Measurements from ENCODE around the gene FABP7. TPM values are rescaled to one million over a fixed set of nuclear protein-coding genes. Genes with fewer than 3 reads are reported as not detected.

FABP7 gene
- not detected in 2 replicates for total RNA-seq

DNA sequence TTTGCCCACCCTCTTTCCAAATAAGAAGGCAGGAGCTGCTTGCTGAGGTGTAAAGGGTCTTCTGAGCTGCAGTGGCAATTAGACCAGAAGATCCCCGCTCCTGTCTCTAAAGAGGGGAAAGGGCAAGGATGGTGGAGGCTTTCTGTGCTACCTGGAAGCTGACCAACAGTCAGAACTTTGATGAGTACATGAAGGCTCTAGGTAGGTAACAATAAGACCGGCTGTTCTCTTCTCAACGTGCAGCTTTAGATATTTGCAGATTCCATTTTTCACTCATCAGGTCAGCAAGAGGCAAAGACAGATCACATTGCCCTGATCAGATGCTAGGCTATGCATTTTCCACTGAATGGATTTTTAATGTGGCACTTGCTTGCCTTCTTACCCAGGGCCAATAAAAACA, at the start of gene FABP7:
Gene FABP7, plus strand, starts transcription at position 50 of the 400 bp plus-strand sequence. Its CDS starts 79 bp downstream, at position 129.

DNA sequence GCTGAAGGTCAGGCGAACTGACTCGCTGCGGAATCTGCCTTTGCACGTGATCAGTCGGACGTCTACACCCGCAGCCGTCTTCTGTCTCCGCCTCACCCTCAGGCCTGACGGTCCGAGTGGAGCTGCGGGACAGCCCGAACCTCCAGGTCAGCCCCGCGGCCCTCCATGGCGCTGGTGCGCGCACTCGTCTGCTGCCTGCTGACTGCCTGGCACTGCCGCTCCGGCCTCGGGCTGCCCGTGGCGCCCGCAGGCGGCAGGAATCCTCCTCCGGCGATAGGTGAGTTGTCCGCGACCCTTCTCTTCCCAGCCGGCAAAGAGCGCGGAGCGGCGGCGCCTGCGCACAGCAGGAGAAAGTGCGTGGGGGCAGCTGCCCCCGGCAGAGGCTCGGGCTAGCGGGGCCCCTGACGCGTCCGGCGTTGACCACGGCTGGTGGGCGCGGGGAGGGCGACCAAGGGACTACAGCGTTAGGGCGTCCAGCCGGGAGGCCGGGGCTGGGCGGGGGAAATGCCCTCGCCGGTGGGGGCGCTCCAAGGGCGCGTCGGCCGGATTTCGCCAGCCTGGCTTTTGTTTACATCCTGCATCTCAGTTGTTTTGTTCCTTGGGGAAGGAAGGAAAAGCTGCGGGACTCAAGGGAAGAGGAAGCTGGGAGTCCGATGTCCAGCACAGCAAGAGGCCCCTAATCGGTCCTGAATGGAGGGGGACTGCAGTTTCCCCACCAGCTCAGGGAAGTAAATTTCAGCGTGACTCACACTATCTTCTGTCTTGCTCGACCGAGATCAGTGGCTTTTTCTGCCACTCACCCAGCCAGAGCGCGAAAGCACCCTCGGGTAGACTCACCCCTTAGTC, 9.9 kb downstream of the FABP7 start, which contains the start of gene SMPDL3A:
Gene SMPDL3A, plus strand, starts transcription at position 77 of the 846 bp plus-strand sequence. Its CDS starts 89 bp downstream, at position 166.

Other genes with a start within 250 kb of the FABP7 start
- gene PKIB, start 169.3 kb upstream of the FABP7 start, total RNA-seq = 0.15 TPM in 1 of 2 replicates, not detected in the other
- 4.2 and 6.4 TPM in 2 replicates for gene SMPDL3A, start 9.5 kb downstream of the FABP7 start, total RNA-seq
- not detected in 2 replicates for gene CLVS2, start 216.5 kb downstream of the FABP7 start, total RNA-seq

Measured in mammary microvascular endothelial cell (primary cell).